OCI-LY1 (cell line): ENCODE data around the gene DIPK1C.

ENCODE experiments used
- CTCF ChIP-seq: fragments of 200-600 bp; sonication (generic), shearing (Covaris generic); IDR thresholded peaks from 2 replicates; pipeline ENCODE4 v1.5.1; 2017; ENCODE audit warnings: mild to moderate bottlenecking, antibody characterized with exemption, low read length, moderate library complexity, mixed read lengths
- EZH2 ChIP-seq: fragments of 200-600 bp; sonication (generic), shearing (Covaris generic); IDR thresholded peaks from 2 replicates; pipeline ENCODE4 v1.8.0; 2017; ENCODE audit warnings: borderline replicate concordance, mixed run types, mild to moderate bottlenecking, antibody characterized with exemption, low read length, moderate library complexity, mixed read lengths

- TF ChIP-seq CTCF (no peak), EZH2 (no peak)
These were observed 60.6 kb downstream of the DIPK1C start for GRCh38 chr18:74396171-74397169.
